ENCODE results near the gene KAT5.
"Not testable (repeated sequence)": the region's sequence is repeated elsewhere in the genome, so short reads cannot be mapped to it uniquely, and the experiment has no call there.

The KAT5 gene

GRCh38 chr11:65710421-65710820 is 1.6 kb upstream of the KAT5 start:
- DNase-seq: no peak

- DNase-seq: no peak
These were observed 603 bp downstream of the KAT5 start for GRCh38 chr11:65712633-65713076.

- DNase-seq: no peak
These were observed 1.3 kb downstream of the KAT5 start for GRCh38 chr11:65713212-65713969.

- DNase-seq: no peak
These were observed 2.4 kb downstream of the KAT5 start for GRCh38 chr11:65714433-65714832.

- DNase-seq: no peak
These were observed 4.2 kb downstream of the KAT5 start for GRCh38 chr11:65716302-65716701.

- no peak for DNase-seq
These were observed 4.8 kb downstream of the KAT5 start for GRCh38 chr11:65716774-65717405.

- DNase-seq: no peak
These were observed 5.9 kb downstream of the KAT5 start for GRCh38 chr11:65717906-65718305.

- DNase-seq: no peak
These were observed 6.5 kb downstream of the KAT5 start for GRCh38 chr11:65718531-65718930.

- no peak for DNase-seq
These were observed 7.0 kb downstream of the KAT5 start for GRCh38 chr11:65718964-65719492.

- no peak for DNase-seq
These were observed 7.8 kb downstream of the KAT5 start for GRCh38 chr11:65719871-65720210.

- peak; percentile 75 for DNase-seq
These were observed 8.3 kb downstream of the KAT5 start, which contains the start of gene RNASEH2C for GRCh38 chr11:65720211-65720934. TSS of gene RNASEH2C (minus strand) at chr11:65720798. CDS start at chr11:65720758, 40 bp downstream.

GRCh38 chr11:65722261-65722660 is 10.2 kb downstream of the KAT5 start:
- no peak for DNase-seq

GRCh38 chr11:65726660-65727059 is 14.6 kb downstream of the KAT5 start:
- DNase-seq: no peak

- DNase-seq: no peak
These were observed 15.8 kb downstream of the KAT5 start for GRCh38 chr11:65727865-65728264.

GRCh38 chr11:65730461-65730860 is 18.4 kb downstream of the KAT5 start:
- no peak for DNase-seq

GRCh38 chr11:65735111-65735510 is 23.1 kb downstream of the KAT5 start:
- not testable (repeated sequence) for DNase-seq

GRCh38 chr11:65736810-65737209 is 24.8 kb downstream of the KAT5 start:
- no peak for DNase-seq

GRCh38 chr11:65739022-65739421 is 27.0 kb downstream of the KAT5 start:
- no peak for DNase-seq

GRCh38 chr11:65741185-65741584 is 29.1 kb downstream of the KAT5 start:
- DNase-seq: no peak

- DNase-seq: no peak
These were observed 30.3 kb downstream of the KAT5 start for GRCh38 chr11:65742353-65742752.

GRCh38 chr11:65743681-65744025 is 31.6 kb downstream of the KAT5 start:
- DNase-seq: no peak

GRCh38 chr11:65744026-65744698 is 32.1 kb downstream of the KAT5 start:
- no peak for DNase-seq

GRCh38 chr11:65744699-65745042 is 32.6 kb downstream of the KAT5 start:
- DNase-seq: no peak

Data from GDM1 (cell line).